Endothelial cell of umbilical vein (primary cell): ENCODE results near the gene CDC25C. TPM values are rescaled to one million over a fixed set of nuclear protein-coding genes. Genes with fewer than 3 reads are reported as not detected.

Source experiments
- BruUV-seq: library from RNA; stranded (reverse); fragments of 400-500 nt; replicated peaks from 2 replicates; lab custom pipeline; 2021; lab: Mats Ljungman, UMichigan
- CTCF ChIA-PET: fragments of 300-600, 350-600 bp; sonication (Branson Sonifier 250); formaldehyde crosslinking; loops from one replicate; lab custom pipeline; 2021; ENCODE audit warnings: antibody characterized with exemption, inconsistent platforms; lab: Charles Lee
- POLR2A ChIA-PET: fragments of 300-600, 350-600 bp; sonication (Branson Sonifier 250); formaldehyde crosslinking; loops from one replicate; lab custom pipeline; 2021; ENCODE audit warnings: antibody characterized with exemption, inconsistent platforms; lab: Charles Lee
- DNase-seq: peaks from one replicate; pipeline ENCODE4 v3.0.0-alpha.2; 2011; ENCODE audit warnings: low read depth, low spot score
- FAIRE-seq: peaks from 2 replicates; lab custom pipeline; 2011; peaks lifted over from hg19 to GRCh38; lab: Jason Lieb, UNC
- H2AFZ ChIP-seq: 2 replicates; pipeline ENCODE4 v1.6.0; 2012; ENCODE audit warnings: low read depth, low read length, control low read depth, inconsistent platforms
- H3K27ac ChIP-seq: 2 replicates; pipeline ENCODE4 v1.5.1; 2011; ENCODE audit warnings: low read depth, mild to moderate bottlenecking, control low read depth, low read length, moderate library complexity; ENCODE audit not compliant: insufficient read depth
- H3K27me3 ChIP-seq, 2 experiments: 2 replicates each; pipeline versions ENCODE4 v1.6.0 to v1.6.1; 2011; ENCODE audit warnings: low read length in 2 of 2, mixed read lengths in 1 of 2; ENCODE audit not compliant: control insufficient read depth in 2 of 2, insufficient read depth in 2 of 2
- H3K36me3 ChIP-seq, 2 experiments: 2 replicates in 1 of 2; 3 replicates in 1 of 2; pipeline ENCODE4 v1.5.1; 2011; ENCODE audit warnings: low read length in 2 of 2, mild to moderate bottlenecking in 1 of 2, moderate library complexity in 1 of 2; ENCODE audit not compliant: control insufficient read depth in 2 of 2, insufficient read depth in 2 of 2; ENCODE audit errors: extremely low read depth in 1 of 2
- H3K4me1 ChIP-seq: 3 replicates; pipeline ENCODE4 v1.5.1; 2011; ENCODE audit warnings: mild to moderate bottlenecking, low read length; ENCODE audit not compliant: control insufficient read depth, insufficient read depth; ENCODE audit errors: extremely low read depth
- H3K4me2 ChIP-seq: 2 replicates; pipeline ENCODE4 v1.6.1; 2011; ENCODE audit warnings: low read length, control low read depth, mixed read lengths; ENCODE audit not compliant: insufficient read depth
- H3K4me3 ChIP-seq, 3 experiments: fragments of 200-600 bp in 1 of 3; sonication (generic), shearing (Covaris generic) in 1 of 3; replicated peaks in 1 of 3; 2 replicates each; pipeline ENCODE4 v1.5.1; 2011 to 2016; ENCODE audit warnings: control low read depth in 3 of 3, low read length in 3 of 3, mild to moderate bottlenecking in 2 of 3, inconsistent platforms in 1 of 3, low read depth in 1 of 3, moderate library complexity in 1 of 3; ENCODE audit not compliant: insufficient read depth in 1 of 3
- H3K79me2 ChIP-seq: 2 replicates; pipeline ENCODE4 v1.6.0; 2012; ENCODE audit warnings: low read length, inconsistent platforms; ENCODE audit not compliant: control insufficient read depth, insufficient read depth
- H3K9ac ChIP-seq: replicated peaks from 2 replicates; pipeline ENCODE3; 2011; ENCODE audit warnings: low read length, control low read depth; ENCODE audit not compliant: insufficient read depth; ENCODE audit errors: extremely low read depth
- H3K9me1 ChIP-seq: replicated peaks from 3 replicates; pipeline ENCODE4 v1.6.0; 2011; ENCODE audit warnings: mild to moderate bottlenecking, low read length; ENCODE audit not compliant: control insufficient read depth, insufficient read depth; ENCODE audit errors: extremely low read depth
- H3K9me3 ChIP-seq: replicated peaks from 2 replicates; pipeline ENCODE4 v1.5.1; 2012; ENCODE audit warnings: low read length, inconsistent platforms; ENCODE audit not compliant: control insufficient read depth, insufficient read depth
- H4K20me1 ChIP-seq: replicated peaks from 2 replicates; pipeline ENCODE3; 2011; ENCODE audit warnings: mild to moderate bottlenecking, low read length; ENCODE audit not compliant: control insufficient read depth, insufficient read depth; ENCODE audit errors: extremely low read depth
- CTCF ChIP-seq, 2 donors: IDR thresholded peaks; 1 replicate in 1 of 2; 2 replicates in 1 of 2; pipeline ENCODE4 v1.5.1; 2011; ENCODE audit warnings: low read length in 2 of 2, mild to moderate bottlenecking in 2 of 2, moderate library complexity in 2 of 2, control low read depth in 1 of 2, inconsistent platforms in 1 of 2, low read depth in 1 of 2; ENCODE audit not compliant: insufficient read depth in 1 of 2; ENCODE audit errors: extremely low read depth in 1 of 2
- EZH2 ChIP-seq: IDR thresholded peaks from 2 replicates; pipeline ENCODE4 v1.6.1; 2012; ENCODE audit warnings: borderline replicate concordance, low read depth, mild to moderate bottlenecking, moderate library complexity, low read length, inconsistent platforms; ENCODE audit not compliant: severe bottlenecking
- FOS ChIP-seq: IDR thresholded peaks from 2 replicates; pipeline ENCODE4 v1.6.1; 2011; ENCODE audit warnings: mild to moderate bottlenecking, low read length, moderate library complexity, borderline replicate concordance; ENCODE audit not compliant: insufficient read depth
- JUN ChIP-seq: IDR thresholded peaks from 2 replicates; pipeline ENCODE4 v1.6.1; 2011; ENCODE audit warnings: borderline replicate concordance, low read depth; ENCODE audit not compliant: insufficient read length, insufficient read depth
- MAX ChIP-seq: IDR thresholded peaks from 2 replicates; pipeline ENCODE4 v1.6.1; 2011; ENCODE audit not compliant: insufficient read depth, insufficient read length
- MYC ChIP-seq: IDR thresholded peaks from one replicate; pipeline ENCODE4 v1.6.1; 2011; ENCODE audit warnings: mild to moderate bottlenecking, low read depth, low read length
- POLR2AphosphoS5 ChIP-seq: IDR thresholded peaks from 2 replicates; pipeline ENCODE4 v1.6.1; 2012; ENCODE audit warnings: low read depth, mild to moderate bottlenecking, control low read depth, low read length, moderate library complexity; ENCODE audit not compliant: insufficient read depth
- dilution Hi-C: fragments of 300-500 bp; cut with MboI; formaldehyde crosslinking; loops from one replicate; pipeline ENCODE4 v1.15.0; 2019; ENCODE audit warnings: low sequenced_read_pairs; ENCODE audit not compliant: extremely low pct_ligation_motif_present
- intact Hi-C: fragments of 100-400 bp; cut with micrococcal nuclease; formaldehyde crosslinking; loops from one replicate; pipeline ENCODE4 v1.10.0; 2022
- polyA plus RNA-seq, 4 experiments: library from polyadenylated mRNA; depleted of rRNA in 3 of 4; stranded (reverse) in 3 of 4; unstranded in 1 of 4; fragments of >200 nt; gene quantifications; 2 replicates each; pipeline versions ENCODE4 v1.2.1 to v1.2.3, GENCODE V29; 2011 to 2012; ENCODE audit warnings: missing spikeins in 1 of 4
- total RNA-seq: library from RNA; stranded (reverse); gene quantifications from 2 replicates; pipeline ENCODE4 v1.2.3, GENCODE V29; 2021

The CDC25C gene
- total and polyA plus RNA-seq, 2 donors (not counting 3 experiments of a cell fraction or from before 2014, with no cell fraction given) = 8.1 to 13.6 TPM

- CTCF ChIA-PET = interaction anchor here (1.7 to 1.8 kb wide), 2 partner anchors 12 to 54 kb away, joined by 5 to 6 read pairs; no protein-coding TSS in a partner anchor
- no peaks in the 10 kb centered on the region for H3K36me3 ChIP-seq
- intact Hi-C loops = no loop called here
- H3K27me3 ChIP-seq = peaks cover 0 to 4% of the 10 kb centered on the region in 2 experiments
- BruUV-seq = no TSS peak
- DNase-seq = no peak
- H3K4me3 ChIP-seq = no peak overlapping the region
- no peaks in the 10 kb centered on the region for H3K79me2 ChIP-seq
- no peaks in the 10 kb centered on the region for H3K4me1 ChIP-seq
- H3K9ac ChIP-seq = no peak overlapping the region
- dilution Hi-C loops = no loop called here
- no peaks in the 10 kb centered on the region for H3K9me1 ChIP-seq
- no peaks in the 10 kb centered on the region for H3K9me3 ChIP-seq
- H2AFZ ChIP-seq = no peak overlapping the region
- no peak for FAIRE-seq
- TF ChIP-seq MAX = no peak
- no peak for TF ChIP-seq MYC
- TF ChIP-seq CTCF (IDR thresholded peaks at IDR 0.05; ENCODE audit: extremely low read depth in 1 of 2, insufficient read depth in 1 of 2, low read depth in 1 of 2, low read length in 2 of 2) = no peak
- TF ChIP-seq EZH2 = no peak
- TF ChIP-seq FOS = no peak
- TF ChIP-seq POLR2AphosphoS5 = no peak
- TF ChIP-seq JUN = no peak
- H3K4me2 ChIP-seq = no peak overlapping the region
- POLR2A ChIA-PET = no interaction called here
- H4K20me1 ChIP-seq = no peaks in the 10 kb centered on the region
- H3K27ac ChIP-seq = no peak overlapping the region
Observed at GRCh38 chr5:138276402-138277054, 55.1 kb downstream of the CDC25C start.
